Neuronal stem cell (in vitro differentiated cells): ENCODE measurements around the gene OR10AG1.

Experiments used
- DNase-seq: peaks from one replicate; pipeline ENCODE4 v3.0.0-alpha.2; 2013; ENCODE audit warnings: low spot score
- H2AFZ ChIP-seq: one replicate; pipeline ENCODE4 v1.6.1; 2013; ENCODE audit warnings: mild to moderate bottlenecking, low read length, inconsistent platforms
- H2AK5ac ChIP-seq: 2 replicates; pipeline ENCODE4 v1.6.1; 2013; ENCODE audit warnings: low read depth, mild to moderate bottlenecking, inconsistent platforms, low read length, moderate library complexity, mixed read lengths
- H2BK120ac ChIP-seq: 2 replicates; pipeline ENCODE4 v1.6.1; 2013; ENCODE audit warnings: low read depth, mild to moderate bottlenecking, inconsistent platforms, low read length, moderate library complexity, mixed read lengths
- H2BK12ac ChIP-seq: one replicate; pipeline ENCODE4 v1.6.1; 2013; ENCODE audit warnings: low read length, inconsistent platforms
- H2BK15ac ChIP-seq: 2 replicates; pipeline ENCODE4 v1.6.1; 2013; ENCODE audit warnings: mild to moderate bottlenecking, low read length, inconsistent platforms, mixed read lengths
- H2BK5ac ChIP-seq: one replicate; pipeline ENCODE4 v1.6.1; 2013; ENCODE audit warnings: inconsistent platforms, mild to moderate bottlenecking, low read length, moderate library complexity
- H3K14ac ChIP-seq: one replicate; pipeline ENCODE4 v1.6.1; 2013; ENCODE audit warnings: low read length, inconsistent platforms
- H3K18ac ChIP-seq: 2 replicates; pipeline ENCODE4 v1.6.1; 2013; ENCODE audit warnings: low read length, inconsistent platforms
- H3K23ac ChIP-seq: 2 replicates; pipeline ENCODE4 v1.6.1; 2013; ENCODE audit warnings: low read depth, mild to moderate bottlenecking, mixed read lengths, low read length, inconsistent platforms; ENCODE audit not compliant: poor library complexity
- H3K27ac ChIP-seq: replicated peaks from 3 replicates; pipeline ENCODE4 v1.5.1; 2013; ENCODE audit warnings: low read length, inconsistent platforms
- H3K27me3 ChIP-seq, 3 experiments: 2 replicates each; pipeline ENCODE4 v1.6.1; 2013; ENCODE audit warnings: low read length in 3 of 3, mild to moderate bottlenecking in 2 of 3, inconsistent platforms in 1 of 3, low read depth in 1 of 3, mixed read lengths in 1 of 3, moderate library complexity in 1 of 3; ENCODE audit not compliant: control insufficient read depth in 3 of 3, insufficient read depth in 3 of 3
- H3K36me3 ChIP-seq, 2 donors: replicated peaks in 1 of 2; 2 replicates each; pipeline ENCODE4 v1.6.1; 2013; ENCODE audit warnings: low read length in 2 of 2; ENCODE audit not compliant: control insufficient read depth in 2 of 2, insufficient read depth in 2 of 2
- H3K4ac ChIP-seq: 2 replicates; pipeline ENCODE4 v1.6.1; 2013; ENCODE audit warnings: inconsistent platforms, mild to moderate bottlenecking, low read length, moderate library complexity
- H3K4me1 ChIP-seq, 2 donors: 1 replicate in 1 of 2; 2 replicates in 1 of 2; pipeline ENCODE4 v1.6.1; 2013; ENCODE audit warnings: low read length in 2 of 2, low read depth in 1 of 2; ENCODE audit not compliant: control insufficient read depth in 2 of 2, insufficient read depth in 1 of 2
- H3K4me2 ChIP-seq: one replicate; pipeline ENCODE4 v1.6.1; 2013; ENCODE audit warnings: mild to moderate bottlenecking, low read length, inconsistent platforms; ENCODE audit not compliant: insufficient read depth, poor library complexity, severe bottlenecking
- H3K4me3 ChIP-seq, 2 donors: 2 replicates each; pipeline ENCODE4 v1.5.1; 2013; ENCODE audit warnings: low read length in 2 of 2, mild to moderate bottlenecking in 2 of 2, inconsistent platforms in 1 of 2, moderate library complexity in 1 of 2
- H3K79me1 ChIP-seq: one replicate; pipeline ENCODE4 v1.6.1; 2013; ENCODE audit warnings: low read depth, mild to moderate bottlenecking, inconsistent platforms, low read length, moderate library complexity
- H3K9ac ChIP-seq: one replicate; pipeline ENCODE4 v1.6.1; 2013; ENCODE audit warnings: mild to moderate bottlenecking, low read depth, low read length, inconsistent platforms; ENCODE audit not compliant: poor library complexity
- H3K9me3 ChIP-seq, 2 donors: replicated peaks in 1 of 2; 2 replicates each; pipeline versions ENCODE3 to v1.6.1; 2013; ENCODE audit warnings: low read length in 2 of 2, mild to moderate bottlenecking in 2 of 2, inconsistent platforms in 1 of 2, low read depth in 1 of 2, mixed read lengths in 1 of 2, moderate library complexity in 1 of 2; ENCODE audit not compliant: control insufficient read depth in 2 of 2, insufficient read depth in 1 of 2
- H4K8ac ChIP-seq: one replicate; pipeline ENCODE4 v1.6.1; 2013; ENCODE audit warnings: low read depth, mild to moderate bottlenecking, inconsistent platforms, low read length, moderate library complexity
- H4K91ac ChIP-seq: one replicate; pipeline ENCODE4 v1.6.1; 2013; ENCODE audit warnings: low read length, low read depth, mild to moderate bottlenecking, inconsistent platforms; ENCODE audit not compliant: poor library complexity
- WGBS, 2 donors: extraction: QIAGEN DNeasy Blood & Tissue Kit; methylation state at CpG; one replicate each; pipeline ENCODE4 v1.1.7; 2013; ENCODE audit warnings: missing lambda C conversion rate in 2 of 2, mixed read lengths in 1 of 2; ENCODE audit not compliant: insufficient read length in 2 of 2, insufficient replicate concordance in 1 of 2; ENCODE audit errors: extremely low coverage in 2 of 2; 5-methylcytosine and 5-hydroxymethylcytosine counted together

Gene OR10AG1

GRCh38 chr11:55949330-55949729 is 20.4 kb downstream of the OR10AG1 start:
- H3K4me2 ChIP-seq, result no peak overlapping the region
- no peak overlapping the region for H2BK5ac ChIP-seq
- H3K23ac ChIP-seq, result no peak overlapping the region
- H3K9ac ChIP-seq, result no peak overlapping the region
- no peak overlapping the region for H2BK120ac ChIP-seq
- H3K27me3 ChIP-seq, result no peaks in the 10 kb centered on the region
- no peak overlapping the region for H3K4me3 ChIP-seq
- H2BK12ac ChIP-seq, result no peak overlapping the region
- H4K91ac ChIP-seq, result no peak overlapping the region
- no peak overlapping the region for H2AK5ac ChIP-seq
- H3K36me3 ChIP-seq, result no peaks in the 10 kb centered on the region
- H3K4me1 ChIP-seq, result peaks cover 0 to 2% of the 10 kb centered on the region in 2 donors
- H2AFZ ChIP-seq, result no peak overlapping the region
- H4K8ac ChIP-seq, result no peak overlapping the region
- no CpG with 5 or more reads among the region's 4 CpGs for WGBS, 2 donors
- no peak overlapping the region for H3K14ac ChIP-seq
- H2BK15ac ChIP-seq, result no peak overlapping the region
- H3K9me3 ChIP-seq, result no peaks in the 10 kb centered on the region
- DNase-seq, result no peak
- no peaks in the 10 kb centered on the region for H3K79me1 ChIP-seq
- no peak overlapping the region for H3K4ac ChIP-seq
- no peak overlapping the region for H3K18ac ChIP-seq
- no peak overlapping the region for H3K27ac ChIP-seq

- Histone ChIP-seq H3K4me3 (no peak overlapping the region), H3K36me3 (no peaks in the 10 kb centered on the region), H2AFZ (no peak overlapping the region), H3K4me2 (no peak overlapping the region), H3K18ac (no peak overlapping the region), H2BK15ac (no peak overlapping the region), H2AK5ac (no peak overlapping the region), H4K8ac (no peak overlapping the region), H2BK5ac (no peak overlapping the region), H4K91ac (no peak overlapping the region), H3K9me3 (no peaks in the 10 kb centered on the region), H3K23ac (no peak overlapping the region), H2BK120ac (no peak overlapping the region), H3K27ac (no peak overlapping the region), H3K79me1 (no peaks in the 10 kb centered on the region), H3K9ac (no peak overlapping the region), H3K14ac (no peak overlapping the region), H3K4me1 (peaks cover 0 to 2% of the 10 kb centered on the region in 2 donors), H2BK12ac (no peak overlapping the region), H3K27me3 (no peaks in the 10 kb centered on the region), H3K4ac (no peak overlapping the region)
- DNase-seq, result peak; percentile 45
- no CpG with 5 or more reads among the region's 3 CpGs for WGBS, 2 donors
Observed at GRCh38 chr11:55942785-55943392, 26.9 kb downstream of the OR10AG1 start.

GRCh38 chr11:55936300-55936699 is 33.4 kb downstream of the OR10AG1 start, which contains the start of gene OR5I1:
Gene OR5I1 (minus strand): TSS chr11:55936400. CDS start chr11:55936400, 0 bp downstream.
- H3K14ac ChIP-seq, result no peak within 1 kb of the TSS
- no peaks in the 10 kb centered on the region for H3K4me1 ChIP-seq
- no peak within 1 kb of the TSS for H4K8ac ChIP-seq
- no peak within 1 kb of the TSS for H2BK120ac ChIP-seq
- no peak within 1 kb of the TSS for H3K23ac ChIP-seq
- H3K4me3 ChIP-seq, result no peak within 1 kb of the TSS
- H3K36me3 ChIP-seq, result no peaks in the 10 kb centered on the region
- no CpG with 5 or more reads among the region's 2 CpGs for WGBS, 2 donors
- H2BK15ac ChIP-seq, result no peak within 1 kb of the TSS
- no peaks in the 10 kb centered on the region for H3K9me3 ChIP-seq
- no peak within 1 kb of the TSS for H2BK12ac ChIP-seq
- no peak within 1 kb of the TSS for H2BK5ac ChIP-seq
- no peak for DNase-seq
- no peak within 1 kb of the TSS for H3K9ac ChIP-seq
- H4K91ac ChIP-seq, result no peak within 1 kb of the TSS
- no peak within 1 kb of the TSS for H3K4me2 ChIP-seq
- H3K4ac ChIP-seq, result no peak within 1 kb of the TSS
- no peak within 1 kb of the TSS for H2AK5ac ChIP-seq
- H3K79me1 ChIP-seq, result no peaks in the 10 kb centered on the region
- no peak within 1 kb of the TSS for H3K18ac ChIP-seq
- H2AFZ ChIP-seq, result no peak within 1 kb of the TSS
- H3K27ac ChIP-seq, result no peak within 1 kb of the TSS
- H3K27me3 ChIP-seq, result no peaks in the 10 kb centered on the region

GRCh38 chr11:55920537-55920936 is 49.2 kb downstream of the OR10AG1 start:
- H3K4ac ChIP-seq, result no peak overlapping the region
- DNase-seq, result no peak
- no CpG with 5 or more reads among the region's 5 CpGs for WGBS, 2 donors

More at GRCh38 chr11:55920537-55920936, 49.2 kb downstream of the OR10AG1 start:
- Histone ChIP-seq H4K8ac (no peak overlapping the region), H3K79me1 (no peaks in the 10 kb centered on the region), H3K9ac (peak overlapping the region; percentile 60), H4K91ac (no peak overlapping the region), H2BK12ac (no peak overlapping the region), H3K14ac (no peak overlapping the region), H3K23ac (no peak overlapping the region), H3K27me3 (no peaks in the 10 kb centered on the region), H2BK120ac (no peak overlapping the region), H2AK5ac (no peak overlapping the region), H2AFZ (no peak overlapping the region), H3K4me2 (no peak overlapping the region), H3K4me3 (no peak overlapping the region), H3K36me3 (no peaks in the 10 kb centered on the region), H3K18ac (peak overlapping the region; percentile 57), H3K9me3 (peaks cover 0 to 3% of the 10 kb centered on the region in 2 donors), H2BK5ac (no peak overlapping the region), H3K4me1 (no peaks in the 10 kb centered on the region), H3K27ac (no peak overlapping the region), H2BK15ac (no peak overlapping the region)
